GM21717 (cell line): ENCODE results near the gene SRCIN1.
"Not testable (repeated sequence)": the region's sequence is repeated elsewhere in the genome, so short reads cannot be mapped to it uniquely, and the experiment has no call there.

Experiments
- ATAC-seq: cut with Tn5 transposase; IDR thresholded peaks from one replicate; pipeline ENCODE4 v1.9.1; 2021; ENCODE audit warnings: mild to moderate bottlenecking, moderate library complexity; ENCODE audit not compliant: unreplicated experiment

SRCIN1 gene

DNA sequence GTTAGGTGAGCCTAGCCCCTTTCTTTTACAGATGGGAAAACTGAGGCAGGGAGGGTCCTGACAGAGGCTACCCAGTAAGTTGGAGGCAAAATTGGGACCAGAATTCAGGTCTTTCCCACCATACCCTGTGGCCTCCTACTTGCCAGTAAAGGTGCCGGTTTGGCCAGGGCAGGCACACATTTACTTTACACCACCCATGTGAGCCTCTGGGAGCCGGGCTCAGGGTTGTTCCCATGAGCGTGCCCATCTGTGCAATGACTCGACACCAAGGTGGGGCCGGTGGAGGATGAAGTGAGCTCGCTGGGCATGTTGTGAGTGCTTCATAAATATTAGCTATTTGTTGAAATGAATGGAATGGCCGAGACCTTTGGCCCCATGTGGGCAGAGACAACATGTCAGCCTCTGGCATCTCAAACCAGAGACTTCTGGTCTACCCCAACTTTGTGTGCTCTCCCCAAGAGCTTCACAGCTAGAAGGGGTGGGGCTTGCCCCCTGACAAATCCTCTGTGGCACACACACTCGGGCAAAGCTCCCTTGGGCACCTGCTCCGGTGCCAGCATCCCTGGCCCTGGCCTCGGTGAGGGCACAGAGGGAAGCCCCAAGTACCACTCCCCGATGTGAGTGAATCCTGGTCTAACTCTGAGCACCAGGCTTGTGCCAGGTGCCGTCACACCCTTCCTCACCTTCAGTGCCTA, 60.1 kb downstream of the SRCIN1 start:
- ATAC-seq: no peak

- no peak for ATAC-seq
Measured at GRCh38 chr17:38544839-38545209, 60.9 kb downstream of the SRCIN1 start.

DNA sequence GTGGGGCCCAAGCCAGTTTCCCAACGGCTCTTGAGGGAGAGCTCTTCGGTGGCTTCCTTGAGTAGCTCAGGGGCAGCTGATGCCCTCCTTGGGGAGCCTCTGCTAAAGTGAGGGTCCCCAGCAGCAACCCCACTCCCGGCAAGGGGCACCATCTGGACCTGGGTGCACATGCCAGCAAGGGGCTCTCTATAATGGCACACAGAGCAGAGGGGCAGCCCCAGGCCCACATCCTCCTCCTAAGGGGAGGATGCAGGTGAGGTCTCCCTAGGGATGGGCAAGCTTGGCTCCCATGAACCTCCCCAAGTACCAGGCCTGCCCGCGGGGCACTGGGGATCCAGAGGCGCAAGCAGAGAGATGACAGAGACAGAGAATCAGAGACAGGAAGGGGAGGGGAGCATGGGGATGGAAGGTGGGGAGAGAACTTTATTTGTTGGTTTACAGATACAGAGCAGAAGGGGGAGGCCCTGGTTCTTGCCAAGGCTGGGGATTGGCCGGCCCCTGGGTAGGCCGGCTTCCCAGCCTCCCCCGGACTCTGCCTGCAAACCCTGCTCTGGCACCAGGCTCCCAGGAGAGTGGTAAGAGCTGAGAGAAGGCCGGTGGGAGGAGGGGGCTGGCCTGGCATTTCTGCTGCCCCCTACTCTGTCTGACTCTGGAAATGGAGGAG, 61.4 kb downstream of the SRCIN1 start:
- ATAC-seq: no peak

- no peak for ATAC-seq
Measured at GRCh38 chr17:38543403-38544174, 62.2 kb downstream of the SRCIN1 start.

GRCh38 chr17:38542286-38542685, 63.5 kb downstream of the SRCIN1 start:
- ATAC-seq: no peak

- ATAC-seq: no peak
Measured at GRCh38 chr17:38541281-38541680, 64.5 kb downstream of the SRCIN1 start.

DNA sequence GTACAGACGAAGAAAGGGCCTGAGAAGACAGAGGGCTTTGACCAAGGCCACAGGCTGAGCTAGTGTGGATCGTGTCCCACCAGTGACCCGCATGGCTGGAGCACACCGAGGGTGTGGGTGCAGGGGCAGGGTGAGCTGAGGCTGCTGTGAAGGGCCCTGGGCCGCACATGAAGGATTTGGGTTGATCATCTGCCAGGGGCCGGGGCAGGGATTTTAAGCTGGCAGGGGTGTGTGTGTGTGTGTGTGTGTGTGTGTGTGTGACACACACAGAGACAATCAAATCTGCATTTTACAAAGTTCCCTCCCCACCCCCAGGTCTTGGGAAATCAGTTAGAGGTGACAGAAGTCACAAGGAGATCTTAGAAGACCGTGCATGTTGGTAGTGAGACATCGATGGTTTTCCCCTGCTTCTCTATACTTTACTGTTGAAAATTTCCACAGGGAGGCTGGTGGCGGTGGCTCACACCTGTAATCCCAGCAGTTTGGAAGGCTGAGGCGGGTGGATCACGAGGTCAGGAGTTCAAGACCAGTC, 65.2 kb downstream of the SRCIN1 start:
- ATAC-seq: no peak

DNA sequence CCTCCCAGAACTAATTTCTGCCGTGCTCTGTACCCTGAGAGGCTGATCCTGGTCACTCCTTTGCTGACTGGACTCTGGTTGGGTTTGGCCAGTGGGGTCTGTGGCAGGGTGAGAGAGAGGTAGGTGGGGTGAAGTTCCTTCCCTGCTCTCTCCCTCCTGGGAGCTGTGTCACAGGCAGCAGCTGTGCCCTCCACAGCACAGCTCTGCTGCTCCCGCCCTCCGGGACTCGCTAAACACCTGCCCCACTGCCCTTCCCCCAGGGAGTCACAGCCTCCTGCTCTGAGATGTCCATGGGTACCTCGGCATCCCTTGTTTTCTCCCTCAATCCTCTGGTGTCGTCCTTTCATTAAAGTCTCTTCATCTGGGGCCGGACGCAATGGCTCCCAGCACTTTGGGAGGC, 66.4 kb downstream of the SRCIN1 start:
- ATAC-seq: no peak

- ATAC-seq: no peak
Measured at GRCh38 chr17:38538906-38539305, 66.8 kb downstream of the SRCIN1 start.

DNA sequence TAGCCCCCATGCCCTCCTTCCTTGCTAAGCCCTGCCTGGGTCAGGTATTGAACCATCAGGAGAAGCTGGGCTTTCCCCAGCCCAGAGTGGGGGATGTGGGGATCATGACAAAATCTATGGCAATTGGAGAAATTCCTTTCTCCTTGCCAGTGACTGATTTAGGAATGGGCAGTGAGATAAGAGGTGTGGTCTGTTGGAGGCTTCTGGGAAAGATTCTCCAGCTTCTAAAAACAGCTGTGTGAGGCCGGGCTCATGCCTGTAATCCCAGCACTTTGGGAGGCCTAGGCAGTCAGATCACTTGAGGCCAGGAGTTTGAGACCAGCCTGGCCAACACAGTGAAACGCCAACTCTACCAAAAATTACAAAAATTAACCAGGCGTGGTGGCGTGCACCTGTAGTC, 69.1 kb downstream of the SRCIN1 start:
- ATAC-seq: no peak

- ATAC-seq: no peak
Measured at GRCh38 chr17:38535886-38536285, 69.9 kb downstream of the SRCIN1 start.

DNA sequence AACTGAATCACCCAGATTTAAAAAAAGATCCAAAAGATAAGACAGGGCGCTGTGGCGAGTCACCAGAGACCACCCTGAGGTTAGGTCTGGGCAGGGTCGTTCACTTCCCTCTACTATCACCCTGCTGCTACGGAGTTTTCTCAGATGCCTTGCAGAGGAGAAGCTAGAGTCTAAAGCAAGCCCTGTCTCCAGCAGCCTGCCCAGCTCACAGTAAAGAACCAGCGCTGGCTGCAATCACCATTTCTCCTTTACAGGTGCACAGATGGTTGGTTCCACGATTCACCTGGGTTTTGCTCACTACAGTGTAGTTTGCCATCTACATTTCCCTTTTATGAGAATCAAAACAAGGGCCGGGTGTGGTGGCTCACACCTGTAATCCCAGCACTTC, 71.3 kb downstream of the SRCIN1 start:
- ATAC-seq: no peak

DNA sequence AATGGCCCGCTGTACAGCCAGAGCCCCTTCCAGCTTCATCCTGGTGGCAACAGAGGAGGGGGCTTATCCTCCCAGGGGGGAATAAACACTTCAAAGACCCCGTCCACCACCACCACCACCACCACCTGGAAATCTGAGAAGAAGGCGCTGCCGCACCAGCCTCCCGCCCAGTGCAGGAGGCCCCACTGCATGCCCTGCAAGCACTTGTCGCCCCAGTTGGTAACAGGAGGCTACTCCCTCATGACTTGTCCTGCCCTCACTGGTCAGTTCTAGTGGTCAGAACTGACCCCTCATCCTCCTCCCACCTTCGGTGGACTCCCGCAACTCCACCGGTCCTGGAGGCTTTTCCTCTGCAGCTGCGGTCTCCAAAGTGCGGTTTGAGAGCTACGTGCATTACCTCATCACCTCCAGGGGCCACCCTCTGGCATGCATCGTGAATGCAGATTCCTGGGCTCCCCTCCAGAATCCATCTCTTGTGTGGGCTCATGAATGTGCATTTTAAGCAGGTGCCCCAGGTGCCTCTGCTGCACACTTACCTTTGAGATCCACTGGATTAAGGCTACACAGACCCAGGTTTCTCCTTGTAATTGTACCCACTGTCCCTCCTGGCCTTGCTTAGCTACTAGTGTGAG, 71.8 kb downstream of the SRCIN1 start:
- ATAC-seq: no peak

DNA sequence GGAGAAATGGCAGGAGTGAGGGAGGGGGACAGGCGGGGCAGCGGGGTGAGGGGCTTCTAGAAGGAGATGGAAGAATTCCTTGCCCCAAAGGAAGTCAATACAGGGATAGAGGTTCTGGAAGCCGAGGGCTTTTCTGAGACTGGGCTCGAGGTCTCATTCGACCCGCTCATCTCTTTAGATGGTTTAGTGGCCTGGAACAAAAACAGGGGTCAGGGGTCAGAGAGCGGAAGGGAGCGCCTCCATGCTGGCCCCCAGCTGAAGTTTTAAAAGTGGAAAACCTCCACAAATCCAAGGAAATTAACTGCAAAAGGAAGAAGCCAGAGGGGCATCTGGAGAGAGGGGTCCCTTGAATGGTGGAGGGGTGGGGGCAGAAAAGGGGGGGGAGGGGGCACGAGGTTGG, 72.5 kb downstream of the SRCIN1 start:
- no peak for ATAC-seq

GRCh38 chr17:38532451-38532850, 73.3 kb downstream of the SRCIN1 start:
- ATAC-seq: no peak

DNA sequence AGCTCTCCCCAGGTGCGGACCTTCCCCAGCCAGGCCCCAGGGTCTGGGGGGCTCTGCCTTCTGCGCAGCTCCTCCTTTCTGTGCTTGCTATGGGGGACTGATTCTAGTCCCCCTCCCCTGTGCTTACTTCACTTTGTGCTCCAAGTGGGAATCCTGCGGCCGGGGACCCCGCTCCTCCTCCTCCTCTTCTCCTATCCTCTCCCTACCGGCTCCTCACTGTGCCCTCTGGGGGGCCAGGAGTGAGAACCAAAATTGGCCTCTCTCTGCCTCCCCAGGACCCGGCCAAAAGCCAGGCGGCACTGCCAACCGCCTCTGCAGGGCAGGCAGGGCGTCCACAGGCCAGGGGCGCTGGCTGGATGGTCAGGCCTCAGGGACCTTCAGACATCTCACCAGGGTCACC, 74.0 kb downstream of the SRCIN1 start:
- not testable (repeated sequence) for ATAC-seq

DNA sequence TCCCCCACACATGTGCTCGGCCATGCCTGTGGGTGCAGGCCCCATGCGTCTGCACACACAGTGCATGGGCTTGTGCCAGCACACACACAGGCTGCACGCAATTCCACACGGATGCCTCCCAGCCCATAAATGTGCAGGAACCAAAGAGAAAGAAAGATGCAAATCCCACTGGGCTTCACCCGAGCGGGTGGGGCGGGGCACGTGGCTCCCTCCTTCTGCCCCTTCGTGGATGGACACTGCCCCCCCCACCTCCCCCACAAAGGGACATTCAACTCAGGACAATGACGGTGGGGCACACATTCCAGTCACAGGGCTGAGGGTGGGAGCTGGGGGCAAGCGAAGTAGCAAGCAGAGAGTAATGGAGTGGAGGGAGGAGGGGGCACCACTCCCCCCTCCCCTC, 74.9 kb downstream of the SRCIN1 start:
- not testable (repeated sequence) for ATAC-seq

- ATAC-seq: not testable (repeated sequence)
Measured at GRCh38 chr17:38528141-38528540, 77.6 kb downstream of the SRCIN1 start.

DNA sequence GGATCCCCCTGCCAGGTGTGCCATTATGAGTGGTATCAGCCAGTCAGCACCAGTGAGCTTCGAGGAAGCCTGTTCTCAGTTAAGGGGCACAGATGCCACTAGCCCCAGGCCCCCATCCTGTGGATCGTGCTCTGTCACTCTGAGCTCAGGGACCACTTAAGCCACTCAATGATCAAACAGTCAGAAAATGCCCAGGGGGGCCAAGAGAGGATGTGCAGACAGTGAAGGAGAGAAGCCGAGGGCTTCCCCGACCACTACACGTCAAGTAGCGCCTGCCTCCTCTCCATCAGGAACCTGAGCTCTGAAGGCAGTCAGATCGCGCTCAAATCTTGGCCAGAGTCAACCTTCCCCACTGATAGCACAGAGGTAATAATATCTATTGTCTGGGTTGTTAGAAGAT, 79.2 kb downstream of the SRCIN1 start:
- ATAC-seq: not testable (repeated sequence)

DNA sequence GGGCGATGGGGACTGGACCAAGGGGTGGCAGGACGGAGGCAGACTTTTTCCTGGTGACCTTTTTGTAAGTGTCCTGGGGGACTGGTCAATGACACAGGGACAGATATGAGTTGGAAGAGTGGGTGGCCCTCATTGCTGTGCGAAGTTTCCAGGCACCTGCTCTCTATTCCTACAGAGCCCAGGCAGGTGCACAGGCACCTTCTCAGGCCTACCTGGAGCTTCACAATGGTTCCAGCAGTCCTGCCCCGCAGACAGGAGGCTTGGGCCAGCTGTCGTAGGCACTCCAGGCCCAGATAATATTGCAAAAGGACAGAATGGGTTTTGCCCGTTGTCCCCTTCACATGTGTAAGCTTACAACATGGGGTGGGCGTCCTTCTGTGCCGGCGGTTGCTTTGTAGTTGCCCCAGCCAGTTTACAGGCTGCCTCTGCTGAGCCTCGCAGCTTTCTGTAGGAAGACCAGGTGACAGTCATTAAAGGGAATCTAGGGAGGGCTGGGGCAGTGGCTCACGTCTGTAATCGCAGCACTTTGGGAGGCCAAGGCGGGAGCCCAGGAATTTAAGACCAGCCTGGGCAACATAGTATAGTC, 93.2 kb downstream of the SRCIN1 start:
- ATAC-seq: no peak
